IPS DF 6.9 (cell line): ENCODE measurements around the gene SLC47A2.

Experiments
- DNase-seq: peaks from one replicate; pipeline ENCODE4 v3.0.0-alpha.2; 2013; ENCODE audit warnings: low read depth, low spot score
- H3K27ac ChIP-seq: one replicate; pipeline ENCODE4 v1.5.1; 2013; ENCODE audit warnings: low read length, control low read depth
- H3K27me3 ChIP-seq: 2 replicates; pipeline ENCODE4 v1.6.1; 2013; ENCODE audit warnings: mild to moderate bottlenecking, low read length; ENCODE audit not compliant: control insufficient read depth, insufficient read depth
- H3K36me3 ChIP-seq: 2 replicates; pipeline ENCODE4 v1.6.1; 2013; ENCODE audit warnings: low read length; ENCODE audit not compliant: control insufficient read depth, insufficient read depth
- H3K4me1 ChIP-seq: 2 replicates; pipeline ENCODE4 v1.6.1; 2013; ENCODE audit warnings: low read length; ENCODE audit not compliant: control insufficient read depth, insufficient read depth
- H3K4me3 ChIP-seq: 2 replicates; pipeline ENCODE4 v1.5.1; 2013; ENCODE audit warnings: mild to moderate bottlenecking, low read length
- H3K9me3 ChIP-seq: 2 replicates; pipeline ENCODE4 v1.6.1; 2013; ENCODE audit warnings: low read length, inconsistent platforms; ENCODE audit not compliant: control insufficient read depth, insufficient read depth
- WGBS: extraction: QIAGEN DNeasy Blood & Tissue Kit; methylation state at CpG from one replicate; pipeline ENCODE4 v1.1.7; 2013; ENCODE audit warnings: mixed read lengths, missing lambda C conversion rate; ENCODE audit not compliant: insufficient read length, insufficient coverage; 5-methylcytosine and 5-hydroxymethylcytosine counted together

Gene SLC47A2

DNA sequence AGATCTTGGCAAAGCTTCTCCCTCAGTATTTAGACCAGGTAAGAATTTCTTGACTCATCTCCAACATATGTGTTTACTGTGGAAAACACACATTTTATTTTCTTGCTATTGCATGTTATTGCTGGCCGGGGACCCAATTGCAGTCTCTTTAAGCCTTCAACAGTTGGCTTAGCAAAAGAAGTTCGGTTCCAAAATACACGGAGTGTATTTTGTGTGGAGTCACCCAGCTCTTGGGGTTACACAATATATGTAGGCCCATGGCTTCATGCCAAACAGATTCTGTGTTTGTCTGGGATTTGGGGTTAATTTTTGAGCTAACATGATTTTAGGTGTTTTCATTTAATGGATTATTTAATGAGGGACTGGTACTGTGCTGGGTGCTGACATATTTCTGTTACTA, 63.8 kb downstream of the SLC47A2 start:
- peaks cover 2% of the 10 kb centered on the region; the same call in 1 of the 2 replicates for H3K9me3 ChIP-seq
- no CpG with 5 or more reads among the region's 3 CpGs for WGBS
- H3K4me3 ChIP-seq: no peak overlapping the region
- no peak overlapping the region for H3K27ac ChIP-seq
- no peaks in the 10 kb centered on the region for H3K4me1 ChIP-seq
- H3K27me3 ChIP-seq: no peaks in the 10 kb centered on the region
- H3K36me3 ChIP-seq: peaks cover 15% of the 10 kb centered on the region
- no peak for DNase-seq

DNA sequence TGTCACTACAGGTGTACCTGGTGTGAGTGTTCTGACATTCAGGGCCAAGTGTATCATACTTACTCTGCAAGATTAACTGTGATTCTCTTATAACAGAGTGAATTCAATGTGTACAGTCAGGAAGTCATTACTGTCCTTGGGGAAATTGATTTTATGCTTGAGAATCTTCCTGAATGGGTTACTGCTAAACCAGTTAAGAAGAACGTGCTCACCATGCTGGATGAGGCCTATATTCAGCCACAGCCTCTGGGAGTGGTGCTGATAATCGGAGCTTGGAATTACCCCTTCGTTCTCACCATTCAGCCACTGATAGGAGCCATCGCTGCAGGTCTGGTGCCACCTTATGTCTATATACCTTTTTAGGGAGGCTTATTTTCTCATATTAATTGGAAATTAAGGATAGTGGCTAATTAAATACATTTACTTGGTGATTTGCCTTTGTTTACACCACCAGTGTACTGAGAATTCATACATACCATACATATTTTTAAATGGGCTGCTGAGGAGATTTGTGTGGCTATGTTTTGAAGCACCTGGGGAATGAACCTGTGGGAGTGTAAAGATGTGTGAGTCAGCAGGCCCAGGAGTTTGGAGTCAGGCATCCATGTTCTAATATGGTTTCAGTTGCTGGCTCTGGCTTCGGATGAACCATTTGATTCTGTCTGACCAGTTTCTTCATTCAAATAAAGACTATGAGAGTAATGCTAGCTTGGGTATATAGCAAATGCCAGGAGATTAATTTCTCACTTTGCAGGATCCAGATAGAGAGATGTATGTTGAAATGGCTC, 64.7 kb downstream of the SLC47A2 start:
- no peak for DNase-seq
- peaks cover 15% of the 10 kb centered on the region for H3K36me3 ChIP-seq
- H3K4me3 ChIP-seq: no peak overlapping the region
- H3K4me1 ChIP-seq: no peaks in the 10 kb centered on the region
- no CpG with 5 or more reads among the region's 5 CpGs for WGBS
- H3K27ac ChIP-seq: no peak overlapping the region
- H3K9me3 ChIP-seq: peaks cover 2% of the 10 kb centered on the region; the same call in 1 of the 2 replicates
- H3K27me3 ChIP-seq: no peaks in the 10 kb centered on the region

DNA sequence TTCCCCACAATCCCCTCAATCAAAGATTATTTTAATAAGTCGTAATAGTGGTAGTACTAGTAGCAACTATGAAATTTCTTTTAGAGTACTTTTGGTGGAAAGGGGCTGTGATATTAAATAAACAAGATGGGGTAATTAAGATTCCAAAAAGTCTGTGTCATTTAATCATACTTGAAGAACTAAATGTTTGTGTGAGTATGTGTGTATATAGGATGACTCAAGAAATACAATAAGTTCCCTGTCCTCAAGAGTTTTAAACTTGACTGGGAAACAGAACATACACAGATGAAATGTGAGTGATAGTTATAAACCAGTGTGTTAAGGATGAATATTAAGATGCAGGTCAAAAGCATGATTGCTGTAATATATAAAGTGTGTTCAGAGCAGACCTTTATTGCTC, 65.6 kb downstream of the SLC47A2 start:
- Histone ChIP-seq H3K9me3 (peaks cover 2% of the 10 kb centered on the region; the same call in 1 of the 2 replicates), H3K4me1 (0 out of 2 replicates have a peak, but pooled peaks cover 2% of the 10 kb centered on the region), H3K36me3 (peaks cover 13% of the 10 kb centered on the region), H3K27me3 (no peaks in the 10 kb centered on the region), H3K4me3 (no peak overlapping the region), H3K27ac (no peak overlapping the region)
- no CpG with 5 or more reads among the region's 1 CpG for WGBS
- DNase-seq: no peak

GRCh38 chr17:19649274-19649541, 67.2 kb downstream of the SLC47A2 start:
- Histone ChIP-seq H3K36me3 (peaks cover 2% of the 10 kb centered on the region), H3K9me3 (no peaks in the 10 kb centered on the region), H3K4me1 (0 out of 2 replicates have a peak, but pooled peaks cover 2% of the 10 kb centered on the region), H3K4me3 (peak overlapping the region; percentile 85; the same call in 1 of the 2 replicates), H3K27ac (no peak overlapping the region), H3K27me3 (no peaks in the 10 kb centered on the region)
- no CpG with 5 or more reads among the region's 2 CpGs for WGBS
- DNase-seq: no peak

GRCh38 chr17:19648475-19649273, 67.7 kb downstream of the SLC47A2 start, which contains the start of gene ALDH3A2:
TSS of gene ALDH3A2 (plus strand) at chr17:19648751. CDS start at chr17:19648972, 221 bp downstream.
- 0 out of 2 replicates have a peak, but pooled peaks cover 2% of the 10 kb centered on the region for H3K4me1 ChIP-seq
- H3K27ac ChIP-seq: no peak within 1 kb of the TSS

DNA sequence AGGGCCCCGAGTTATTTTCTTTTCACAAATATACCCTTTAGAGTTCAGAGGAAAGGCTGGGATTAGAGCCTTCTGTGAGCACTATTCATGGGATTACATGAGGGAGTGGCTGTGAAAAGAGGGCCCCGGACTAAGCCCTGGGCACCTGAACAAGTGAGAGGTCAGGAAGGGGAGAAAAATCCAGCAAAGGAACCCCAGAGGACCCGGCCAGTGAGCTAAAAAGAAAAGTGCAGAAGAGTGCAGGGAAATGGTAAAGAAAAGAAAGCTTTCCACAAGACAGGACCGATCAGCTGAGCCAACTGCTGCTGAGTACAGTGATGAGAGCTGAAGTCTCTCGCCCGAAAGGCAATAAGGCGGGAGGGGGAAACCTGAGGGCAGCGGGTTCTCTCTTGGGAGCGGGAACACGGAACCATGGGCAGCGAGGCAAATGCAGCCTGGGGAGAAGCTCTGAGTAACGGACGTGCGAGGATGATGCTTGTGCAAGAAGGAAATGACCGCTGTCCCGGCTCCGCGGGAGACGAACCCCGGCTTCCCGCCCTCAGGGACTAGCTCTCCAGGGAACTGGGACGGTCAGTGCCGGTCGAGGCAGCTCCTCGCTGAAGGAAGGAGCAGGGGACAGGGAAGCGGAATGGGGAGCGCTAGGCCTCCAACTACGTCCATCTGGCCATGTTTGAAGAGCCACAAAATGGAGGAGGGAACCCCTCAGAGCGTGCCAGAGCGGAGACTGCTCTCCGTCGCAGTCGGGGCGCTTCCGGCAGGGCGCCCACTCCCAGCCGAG, 68.5 kb downstream of the SLC47A2 start:
- H3K4me3 ChIP-seq: peak overlapping the region; percentile 85; the same call in 1 of the 2 replicates
- H3K36me3 ChIP-seq: no peaks in the 10 kb centered on the region
- no CpG with 5 or more reads among the region's 37 CpGs for WGBS
- DNase-seq: peak; percentile 25
- no peaks in the 10 kb centered on the region for H3K27me3 ChIP-seq
- no peaks in the 10 kb centered on the region for H3K9me3 ChIP-seq
- H3K4me1 ChIP-seq: 0 out of 2 replicates have a peak, but pooled peaks cover 2% of the 10 kb centered on the region
- H3K27ac ChIP-seq: no peak overlapping the region

More at GRCh38 chr17:19648475-19649273, 67.7 kb downstream of the SLC47A2 start, which contains the start of gene ALDH3A2:
- H3K27me3 ChIP-seq: no peaks in the 10 kb centered on the region
- peak; percentile 77 for DNase-seq
- H3K36me3 ChIP-seq: no peaks in the 10 kb centered on the region; the same call in 1 of the 2 replicates
- WGBS: no CpG with 5 or more reads among the region's 71 CpGs
- H3K4me3 ChIP-seq: peak within 1 kb of the TSS; percentile 85
- H3K9me3 ChIP-seq: no peaks in the 10 kb centered on the region

DNA sequence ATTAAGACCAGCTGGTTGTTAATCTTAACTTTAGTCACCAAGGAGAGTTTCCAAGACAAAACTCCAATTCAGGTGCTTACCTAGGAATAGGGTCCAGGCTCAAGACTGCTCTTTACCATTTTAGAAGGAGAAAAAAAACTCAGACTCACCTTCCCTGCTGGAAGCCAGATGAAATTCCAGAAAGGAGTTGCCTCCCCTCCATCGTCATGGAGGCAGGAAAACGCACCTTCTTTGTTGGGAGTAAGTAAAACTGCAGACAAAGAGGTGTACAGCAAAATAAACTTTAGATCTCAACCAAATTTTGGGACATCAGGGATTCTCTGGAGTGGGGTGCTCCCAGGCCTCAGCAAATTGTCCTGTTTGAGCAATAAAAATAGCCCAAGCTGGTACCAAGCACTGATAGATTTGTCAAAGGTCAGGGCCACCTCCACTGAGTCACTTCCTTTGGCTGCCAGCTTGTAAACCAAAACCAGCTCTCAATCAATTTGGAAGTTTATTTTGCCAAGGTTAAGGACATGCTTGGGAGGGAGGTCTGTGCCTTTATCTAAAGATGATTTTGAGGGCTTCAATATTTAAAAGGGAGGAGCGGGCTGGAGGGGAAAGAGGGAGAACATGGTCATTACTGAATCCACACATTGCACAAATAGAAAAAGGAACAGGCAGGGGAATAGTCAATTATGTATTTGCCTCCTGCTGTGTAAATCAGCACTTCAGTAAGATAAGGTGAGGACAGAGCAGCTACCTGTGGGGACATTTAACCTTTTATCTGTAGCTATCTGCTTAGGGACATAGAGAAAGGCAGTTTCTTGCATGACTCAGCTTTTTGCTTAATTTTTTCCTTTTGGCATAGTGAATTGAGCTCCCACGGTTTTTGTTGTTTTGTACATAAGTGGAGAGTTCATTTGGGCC, 69.3 kb downstream of the SLC47A2 start:
- no peak overlapping the region for H3K27ac ChIP-seq
- H3K27me3 ChIP-seq: no peaks in the 10 kb centered on the region
- no peak overlapping the region for H3K4me3 ChIP-seq
- no peaks in the 10 kb centered on the region for H3K9me3 ChIP-seq
- no peaks in the 10 kb centered on the region for H3K36me3 ChIP-seq
- WGBS: no CpG with 5 or more reads among the region's 4 CpGs
- no peak for DNase-seq
- 0 out of 2 replicates have a peak, but pooled peaks cover 2% of the 10 kb centered on the region for H3K4me1 ChIP-seq

DNA sequence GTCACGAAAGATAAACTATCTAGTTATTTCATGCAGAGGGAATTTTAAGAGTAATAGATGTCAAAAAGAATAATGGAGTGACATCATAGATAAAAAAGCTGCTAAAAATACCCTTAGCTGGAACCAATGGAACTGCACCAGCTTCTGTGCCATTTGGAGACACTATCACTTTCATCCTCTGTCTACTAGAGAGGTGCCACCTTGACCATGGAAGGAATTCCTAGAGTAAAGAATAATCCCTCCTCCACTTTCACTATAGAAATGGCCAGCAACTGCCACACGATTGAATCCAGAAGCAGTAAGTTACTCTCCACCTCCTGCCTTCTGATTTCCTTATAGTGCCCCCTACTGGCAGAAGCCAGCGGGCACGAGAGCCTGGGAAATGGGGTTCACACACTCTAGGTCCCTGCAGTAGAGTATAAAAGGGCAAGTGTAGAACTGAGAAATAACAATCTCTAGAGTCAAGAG, 70.6 kb downstream of the SLC47A2 start:
- DNase-seq: peak; percentile 58
- Histone ChIP-seq H3K4me1 (0 out of 2 replicates have a peak, but pooled peaks cover 2% of the 10 kb centered on the region), H3K27ac (no peak overlapping the region), H3K9me3 (no peaks in the 10 kb centered on the region), H3K36me3 (no peaks in the 10 kb centered on the region), H3K27me3 (no peaks in the 10 kb centered on the region), H3K4me3 (no peak overlapping the region)
- WGBS: no CpG with 5 or more reads among the region's 4 CpGs

DNA sequence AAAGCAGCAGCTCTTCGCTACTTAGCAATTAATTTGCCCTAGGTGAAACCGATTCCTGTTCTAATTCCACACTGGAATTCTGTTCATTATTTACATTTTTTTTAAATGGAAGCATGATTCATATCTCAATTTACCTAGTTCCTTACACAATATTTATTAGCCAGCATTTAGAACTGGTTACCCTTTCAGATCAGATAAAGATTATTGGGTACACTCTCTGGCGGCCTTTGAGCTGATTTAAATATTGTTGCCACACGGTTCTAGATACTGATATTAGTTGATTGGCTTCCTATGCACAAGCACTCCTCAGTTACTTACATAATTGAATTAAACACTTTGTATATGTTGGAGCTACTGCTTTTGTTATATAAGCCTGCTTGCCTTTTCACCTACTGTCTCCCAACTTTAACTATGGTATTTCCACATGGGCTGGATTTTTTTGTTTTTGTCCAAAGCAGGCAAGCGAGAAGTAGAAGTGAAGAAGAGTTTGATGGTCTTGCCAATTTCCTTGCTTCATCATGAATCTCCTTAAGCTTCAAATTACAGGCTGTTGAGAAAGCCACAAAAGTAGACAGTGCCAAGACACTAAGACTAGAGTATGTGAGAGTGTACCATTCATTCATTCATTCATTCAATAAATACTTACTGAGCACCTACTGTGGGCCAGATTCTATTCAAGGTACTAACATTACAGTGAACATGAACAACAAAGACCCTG, 71.7 kb downstream of the SLC47A2 start:
- no peak for DNase-seq
- no CpG with 5 or more reads among the region's 5 CpGs for WGBS
- Histone ChIP-seq H3K4me3 (no peak overlapping the region), H3K27ac (no peak overlapping the region), H3K4me1 (0 out of 2 replicates have a peak, but pooled peaks cover 2% of the 10 kb centered on the region), H3K27me3 (no peaks in the 10 kb centered on the region), H3K36me3 (no peaks in the 10 kb centered on the region), H3K9me3 (no peaks in the 10 kb centered on the region)
